Endothelial cell of umbilical vein (primary cell): ENCODE data around the gene FAM187B. TPM values are rescaled to one million over a fixed set of nuclear protein-coding genes. Genes with fewer than 3 reads are reported as not detected.

Source experiments
- BruUV-seq: library from RNA; stranded (reverse); fragments of 400-500 nt; replicated peaks from 2 replicates; lab custom pipeline; 2021; lab: Mats Ljungman, UMichigan
- CTCF ChIA-PET: fragments of 300-600, 350-600 bp; sonication (Branson Sonifier 250); formaldehyde crosslinking; loops from one replicate; lab custom pipeline; 2021; ENCODE audit warnings: antibody characterized with exemption, inconsistent platforms; lab: Charles Lee
- POLR2A ChIA-PET: fragments of 300-600, 350-600 bp; sonication (Branson Sonifier 250); formaldehyde crosslinking; loops from one replicate; lab custom pipeline; 2021; ENCODE audit warnings: antibody characterized with exemption, inconsistent platforms; lab: Charles Lee
- DNase-seq: peaks from one replicate; pipeline ENCODE4 v3.0.0-alpha.2; 2011; ENCODE audit warnings: low read depth, low spot score
- FAIRE-seq: peaks from 2 replicates; lab custom pipeline; 2011; peaks lifted over from hg19 to GRCh38; lab: Jason Lieb, UNC
- H2AFZ ChIP-seq: 2 replicates; pipeline ENCODE4 v1.6.0; 2012; ENCODE audit warnings: low read depth, low read length, control low read depth, inconsistent platforms
- H3K27ac ChIP-seq: 2 replicates; pipeline ENCODE4 v1.5.1; 2011; ENCODE audit warnings: low read depth, mild to moderate bottlenecking, control low read depth, low read length, moderate library complexity; ENCODE audit not compliant: insufficient read depth
- H3K27me3 ChIP-seq, 2 experiments: 2 replicates each; pipeline versions ENCODE4 v1.6.0 to v1.6.1; 2011; ENCODE audit warnings: low read length in 2 of 2, mixed read lengths in 1 of 2; ENCODE audit not compliant: control insufficient read depth in 2 of 2, insufficient read depth in 2 of 2
- H3K36me3 ChIP-seq, 2 experiments: 2 replicates in 1 of 2; 3 replicates in 1 of 2; pipeline ENCODE4 v1.5.1; 2011; ENCODE audit warnings: low read length in 2 of 2, mild to moderate bottlenecking in 1 of 2, moderate library complexity in 1 of 2; ENCODE audit not compliant: control insufficient read depth in 2 of 2, insufficient read depth in 2 of 2; ENCODE audit errors: extremely low read depth in 1 of 2
- H3K4me1 ChIP-seq: 3 replicates; pipeline ENCODE4 v1.5.1; 2011; ENCODE audit warnings: mild to moderate bottlenecking, low read length; ENCODE audit not compliant: control insufficient read depth, insufficient read depth; ENCODE audit errors: extremely low read depth
- H3K4me2 ChIP-seq: 2 replicates; pipeline ENCODE4 v1.6.1; 2011; ENCODE audit warnings: low read length, control low read depth, mixed read lengths; ENCODE audit not compliant: insufficient read depth
- H3K4me3 ChIP-seq, 3 experiments: fragments of 200-600 bp in 1 of 3; sonication (generic), shearing (Covaris generic) in 1 of 3; replicated peaks in 1 of 3; 2 replicates each; pipeline ENCODE4 v1.5.1; 2011 to 2016; ENCODE audit warnings: control low read depth in 3 of 3, low read length in 3 of 3, mild to moderate bottlenecking in 2 of 3, inconsistent platforms in 1 of 3, low read depth in 1 of 3, moderate library complexity in 1 of 3; ENCODE audit not compliant: insufficient read depth in 1 of 3
- H3K79me2 ChIP-seq: 2 replicates; pipeline ENCODE4 v1.6.0; 2012; ENCODE audit warnings: low read length, inconsistent platforms; ENCODE audit not compliant: control insufficient read depth, insufficient read depth
- H3K9ac ChIP-seq: replicated peaks from 2 replicates; pipeline ENCODE3; 2011; ENCODE audit warnings: low read length, control low read depth; ENCODE audit not compliant: insufficient read depth; ENCODE audit errors: extremely low read depth
- H3K9me1 ChIP-seq: replicated peaks from 3 replicates; pipeline ENCODE4 v1.6.0; 2011; ENCODE audit warnings: mild to moderate bottlenecking, low read length; ENCODE audit not compliant: control insufficient read depth, insufficient read depth; ENCODE audit errors: extremely low read depth
- H3K9me3 ChIP-seq: replicated peaks from 2 replicates; pipeline ENCODE4 v1.5.1; 2012; ENCODE audit warnings: low read length, inconsistent platforms; ENCODE audit not compliant: control insufficient read depth, insufficient read depth
- H4K20me1 ChIP-seq: replicated peaks from 2 replicates; pipeline ENCODE3; 2011; ENCODE audit warnings: mild to moderate bottlenecking, low read length; ENCODE audit not compliant: control insufficient read depth, insufficient read depth; ENCODE audit errors: extremely low read depth
- CTCF ChIP-seq, 2 donors: IDR thresholded peaks; 1 replicate in 1 of 2; 2 replicates in 1 of 2; pipeline ENCODE4 v1.5.1; 2011; ENCODE audit warnings: low read length in 2 of 2, mild to moderate bottlenecking in 2 of 2, moderate library complexity in 2 of 2, control low read depth in 1 of 2, inconsistent platforms in 1 of 2, low read depth in 1 of 2; ENCODE audit not compliant: insufficient read depth in 1 of 2; ENCODE audit errors: extremely low read depth in 1 of 2
- EZH2 ChIP-seq: IDR thresholded peaks from 2 replicates; pipeline ENCODE4 v1.6.1; 2012; ENCODE audit warnings: borderline replicate concordance, low read depth, mild to moderate bottlenecking, moderate library complexity, low read length, inconsistent platforms; ENCODE audit not compliant: severe bottlenecking
- FOS ChIP-seq: IDR thresholded peaks from 2 replicates; pipeline ENCODE4 v1.6.1; 2011; ENCODE audit warnings: mild to moderate bottlenecking, low read length, moderate library complexity, borderline replicate concordance; ENCODE audit not compliant: insufficient read depth
- GATA2 ChIP-seq: IDR thresholded peaks from 2 replicates; pipeline ENCODE4 v1.7.0; 2011; ENCODE audit warnings: low read depth, mild to moderate bottlenecking, moderate library complexity, mixed read lengths, low read length; ENCODE audit not compliant: insufficient read length, insufficient read depth
- JUN ChIP-seq: IDR thresholded peaks from 2 replicates; pipeline ENCODE4 v1.6.1; 2011; ENCODE audit warnings: borderline replicate concordance, low read depth; ENCODE audit not compliant: insufficient read length, insufficient read depth
- MYC ChIP-seq: IDR thresholded peaks from one replicate; pipeline ENCODE4 v1.6.1; 2011; ENCODE audit warnings: mild to moderate bottlenecking, low read depth, low read length
- POLR2A ChIP-seq: IDR thresholded peaks from 2 replicates; pipeline ENCODE4 v1.6.1; 2012; ENCODE audit warnings: low read depth, mild to moderate bottlenecking, control low read depth, low read length
- POLR2AphosphoS5 ChIP-seq: IDR thresholded peaks from 2 replicates; pipeline ENCODE4 v1.6.1; 2012; ENCODE audit warnings: low read depth, mild to moderate bottlenecking, control low read depth, low read length, moderate library complexity; ENCODE audit not compliant: insufficient read depth
- dilution Hi-C: fragments of 300-500 bp; cut with MboI; formaldehyde crosslinking; loops from one replicate; pipeline ENCODE4 v1.15.0; 2019; ENCODE audit warnings: low sequenced_read_pairs; ENCODE audit not compliant: extremely low pct_ligation_motif_present
- intact Hi-C: fragments of 100-400 bp; cut with micrococcal nuclease; formaldehyde crosslinking; loops from one replicate; pipeline ENCODE4 v1.10.0; 2022
- polyA plus RNA-seq, 4 experiments: library from polyadenylated mRNA; depleted of rRNA in 3 of 4; stranded (reverse) in 3 of 4; unstranded in 1 of 4; fragments of >200 nt; gene quantifications; 2 replicates each; pipeline versions ENCODE4 v1.2.1 to v1.2.3, GENCODE V29; 2011 to 2012; ENCODE audit warnings: missing spikeins in 1 of 4
- total RNA-seq: library from RNA; stranded (reverse); gene quantifications from 2 replicates; pipeline ENCODE4 v1.2.3, GENCODE V29; 2021
- TF ChIP-seq, protein P1 (sequence below): IDR thresholded peaks from 2 replicates; pipeline ENCODE4 v1.6.1; 2011; ENCODE audit not compliant: insufficient read depth, insufficient read length

Gene FAM187B
- total and polyA plus RNA-seq, 2 donors (not counting 3 experiments of a cell fraction or from before 2014, with no cell fraction given), result not detected

GRCh38 chr19:35272954-35273649 lies 44.6 kb upstream of the FAM187B start:
- peaks cover 7 to 41% of the 10 kb centered on the region in 2 experiments for H3K36me3 ChIP-seq
- no peak overlapping the region for H3K27ac ChIP-seq
- no peak for TF ChIP-seq POLR2A
- TF ChIP-seq GATA2, result no peak
- TF ChIP-seq EZH2, result no peak
- TF ChIP-seq FOS, result no peak
- TF ChIP-seq, protein P1, sequence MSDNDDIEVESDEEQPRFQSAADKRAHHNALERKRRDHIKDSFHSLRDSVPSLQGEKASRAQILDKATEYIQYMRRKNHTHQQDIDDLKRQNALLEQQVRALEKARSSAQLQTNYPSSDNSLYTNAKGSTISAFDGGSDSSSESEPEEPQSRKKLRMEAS, result no peak
- no peak for TF ChIP-seq CTCF (IDR thresholded peaks at IDR 0.05; ENCODE audit: extremely low read depth in 1 of 2, insufficient read depth in 1 of 2, low read depth in 1 of 2, low read length in 2 of 2)
- TF ChIP-seq MYC, result no peak
- no peak for TF ChIP-seq POLR2AphosphoS5
- TF ChIP-seq JUN, result no peak
- intact Hi-C loops (no loop called here), dilution Hi-C loops (no loop called here)
- FAIRE-seq (no peak), DNase-seq (no peak)
- H3K9me3 ChIP-seq, result no peaks in the 10 kb centered on the region
- no peak overlapping the region for H3K4me3 ChIP-seq
- BruUV-seq, result no TSS peak
- H3K9me1 ChIP-seq, result no peaks in the 10 kb centered on the region
- ChIA-PET POLR2A (no interaction called here), CTCF (no interaction called here)
- no peaks in the 10 kb centered on the region for H3K79me2 ChIP-seq
- no peak overlapping the region for H3K4me2 ChIP-seq
- H3K4me1 ChIP-seq, result no peaks in the 10 kb centered on the region
- H3K9ac ChIP-seq, result no peak overlapping the region
- H2AFZ ChIP-seq, result no peak overlapping the region
- no peaks in the 10 kb centered on the region for H4K20me1 ChIP-seq
- H3K27me3 ChIP-seq, result no peaks in the 10 kb centered on the region
